Neural cell (in vitro differentiated cells): ENCODE measurements around the gene SPATA33. TPM values are rescaled to one million over a fixed set of nuclear protein-coding genes. Genes with fewer than 3 reads are reported as not detected.

ENCODE experiments used
- H2AFZ ChIP-seq: fragments of 200-600, 300-800 bp; sonication (generic), shearing (Covaris generic); 2 replicates; pipeline ENCODE4 v1.6.0; 2014; ENCODE audit warnings: low read depth, mild to moderate bottlenecking, antibody characterized with exemption, low read length, moderate library complexity
- H3F3A ChIP-seq: fragments of 200-600 bp; shearing (Covaris generic); 2 replicates; pipeline ENCODE4 v1.6.1; 2016; ENCODE audit warnings: mild to moderate bottlenecking, moderate library complexity, mixed read lengths, antibody characterized with exemption, low read length; ENCODE audit not compliant: insufficient read depth, poor library complexity, severe bottlenecking
- H3K27ac ChIP-seq: fragments of 200-600, 300-800 bp; sonication (generic), shearing (Covaris generic); 2 replicates; pipeline ENCODE4 v1.5.1; 2014; ENCODE audit warnings: mild to moderate bottlenecking, low read length, moderate library complexity
- H3K27me3 ChIP-seq: fragments of 300-800, 200-600 bp; sonication (generic), shearing (Covaris generic); 2 replicates; pipeline ENCODE4 v1.6.0; 2014; ENCODE audit warnings: mild to moderate bottlenecking, low read depth, low read length, moderate library complexity; ENCODE audit not compliant: insufficient read depth
- H3K36me3 ChIP-seq: fragments of 300-800, 200-600 bp; sonication (generic), shearing (Covaris generic); 2 replicates; pipeline ENCODE4 v1.5.1; 2014; ENCODE audit warnings: mild to moderate bottlenecking, antibody characterized with exemption, low read length, moderate library complexity; ENCODE audit not compliant: insufficient read depth
- H3K4me2 ChIP-seq: fragments of 300-800, 200-600 bp; sonication (generic), shearing (Covaris generic); 2 replicates; pipeline ENCODE4 v1.6.0; 2014; ENCODE audit warnings: mild to moderate bottlenecking, low read length
- H3K4me3 ChIP-seq: fragments of 300-800, 200-600 bp; sonication (generic), shearing (Covaris generic); 2 replicates; pipeline ENCODE4 v1.5.1; 2014; ENCODE audit warnings: mild to moderate bottlenecking, low read length, moderate library complexity
- H3K79me2 ChIP-seq: fragments of 200-600 bp; shearing (Covaris generic); replicated peaks from 2 replicates; pipeline ENCODE4 v1.6.0; 2014; ENCODE audit warnings: mild to moderate bottlenecking, low read length, moderate library complexity; ENCODE audit not compliant: insufficient read depth
- H3K9ac ChIP-seq: fragments of 300-800, 200-600 bp; sonication (generic), shearing (Covaris generic); 2 replicates; pipeline ENCODE4 v1.6.1; 2016; ENCODE audit warnings: mild to moderate bottlenecking, low read length, mixed read lengths
- H3K9me2 ChIP-seq: fragments of 200-600 bp; shearing (Covaris generic); 2 replicates; pipeline ENCODE4 v1.6.1; 2016; ENCODE audit warnings: mild to moderate bottlenecking, low read length, mixed read lengths; ENCODE audit not compliant: insufficient read depth
- H3K9me3 ChIP-seq: fragments of 200-600, 300-800 bp; sonication (generic), shearing (Covaris generic); 2 replicates; pipeline ENCODE4 v1.6.1; 2016; ENCODE audit warnings: mild to moderate bottlenecking, mixed run types, low read length, moderate library complexity, mixed read lengths
- H4K20me1 ChIP-seq: fragments of 200-600 bp; shearing (Covaris generic); 2 replicates; pipeline ENCODE4 v1.6.1; 2016; ENCODE audit warnings: mild to moderate bottlenecking, mixed run types; ENCODE audit not compliant: insufficient read depth
- CTCF ChIP-seq: fragments of 450-650 bp; IDR thresholded peaks from 2 replicates; pipeline ENCODE4 v1.5.1; 2014; ENCODE audit warnings: antibody characterized with exemption, mild to moderate bottlenecking, moderate library complexity; ENCODE audit not compliant: poor library complexity, severe bottlenecking
- EP300 ChIP-seq: fragments of 450-650 bp; conservative IDR thresholded peaks from 2 replicates; pipeline ENCODE4 v1.6.1; 2014; ENCODE audit warnings: antibody characterized with exemption, mild to moderate bottlenecking, moderate library complexity; ENCODE audit not compliant: poor library complexity, severe bottlenecking
- EZH2 ChIP-seq: fragments of 200-600, 300-800 bp; shearing (Covaris generic), sonication (generic); IDR thresholded peaks from 2 replicates; pipeline ENCODE4 v1.6.1; 2014; ENCODE audit warnings: antibody characterized with exemption, low read length, borderline replicate concordance, mild to moderate bottlenecking; ENCODE audit not compliant: insufficient read depth, poor library complexity, severe bottlenecking
- MXI1 ChIP-seq: fragments of 450-650 bp; conservative IDR thresholded peaks from 2 replicates; pipeline ENCODE4 v1.6.1; 2014; ENCODE audit warnings: antibody characterized with exemption, mild to moderate bottlenecking; ENCODE audit not compliant: poor library complexity, severe bottlenecking
- POLR2AphosphoS5 ChIP-seq: IDR thresholded peaks from 2 replicates; pipeline ENCODE4 v1.6.1; 2012
- RAD21 ChIP-seq: fragments of 450-650 bp; conservative IDR thresholded peaks from 2 replicates; pipeline ENCODE4 v1.6.1; 2014; ENCODE audit warnings: antibody characterized with exemption, mild to moderate bottlenecking, moderate library complexity
- REST ChIP-seq: IDR thresholded peaks from 2 replicates; pipeline ENCODE4 v1.6.1; 2012; ENCODE audit warnings: borderline replicate concordance
- SMC3 ChIP-seq: fragments of 450-650 bp; conservative IDR thresholded peaks from 2 replicates; pipeline ENCODE4 v1.6.1; 2014; ENCODE audit warnings: antibody characterized with exemption, mild to moderate bottlenecking, moderate library complexity; ENCODE audit not compliant: poor library complexity
- TAF1 ChIP-seq: IDR thresholded peaks from 2 replicates; pipeline ENCODE4 v1.6.1; 2012; ENCODE audit warnings: low read depth
- polyA plus RNA-seq: library from polyadenylated mRNA; depleted of rRNA; stranded (reverse); fragments of >200 nt; gene quantifications from 2 replicates; pipeline ENCODE4 v1.2.3, GENCODE V29; 2014

SPATA33 gene
- polyA plus RNA-seq, 1 donor from 2014 or later = 16.0 TPM

GRCh38 chr16:89695086-89695874 lies 37.6 kb downstream of the SPATA33 start:
- Histone ChIP-seq H3K36me3 (no peaks in the 10 kb centered on the region), H3K4me2 (no peak overlapping the region)
- TF ChIP-seq CTCF (no peak), REST (no peak), EP300 (no peak)

GRCh38 chr16:89695875-89696669 lies 38.4 kb downstream of the SPATA33 start:
- Histone ChIP-seq H3K36me3 (no peaks in the 10 kb centered on the region), H3K9me2 (no peaks in the 10 kb centered on the region), H3K9me3 (no peaks in the 10 kb centered on the region), H3K4me3 (no peak overlapping the region), H3K79me2 (no peaks in the 10 kb centered on the region), H3F3A (no peaks in the 10 kb centered on the region), H3K27me3 (no peaks in the 10 kb centered on the region), H2AFZ (no peak overlapping the region), H3K27ac (no peak overlapping the region), H4K20me1 (no peaks in the 10 kb centered on the region), H3K9ac (no peak overlapping the region), H3K4me2 (no peak overlapping the region)
- TF ChIP-seq RAD21 (no peak), REST (no peak), SMC3 (no peak), POLR2AphosphoS5 (no peak), EZH2 (no peak), CTCF (no peak), EP300 (no peak), TAF1 (no peak), MXI1 (no peak)

More at GRCh38 chr16:89695086-89695874, 37.6 kb downstream of the SPATA33 start:
- no peaks in the 10 kb centered on the region for H3K9me3 ChIP-seq
- H4K20me1 ChIP-seq = no peaks in the 10 kb centered on the region
- H3K79me2 ChIP-seq = no peaks in the 10 kb centered on the region
- no peak overlapping the region for H3K4me3 ChIP-seq
- no peaks in the 10 kb centered on the region for H3K9me2 ChIP-seq
- H2AFZ ChIP-seq = no peak overlapping the region
- no peaks in the 10 kb centered on the region for H3F3A ChIP-seq
- H3K9ac ChIP-seq = no peak overlapping the region
- no peaks in the 10 kb centered on the region for H3K27me3 ChIP-seq
- H3K27ac ChIP-seq = no peak overlapping the region
